Hematopoietic multipotent progenitor cell treated with erythropoietin and hydrocortisone succinate and interleukin-3 and kit ligand, for 6 days (in vitro differentiated cells): ENCODE results near the gene RBMY1B.
"Not testable (repeated sequence)": the region's sequence is repeated elsewhere in the genome, so short reads cannot be mapped to it uniquely, and the experiment has no call there.

ENCODE experiments used
- DNase-seq: peaks from one replicate; pipeline ENCODE4 v3.0.0-alpha.2; 2015

The RBMY1B gene

GRCh38 chrY:21511038-21511437 is at the start of gene RBMY1B:
Gene RBMY1B (plus strand): TSS chrY:21511338. CDS start chrY:21513351, 2,013 bp downstream.
- DNase-seq = not testable (repeated sequence)

GRCh38 chrY:21462915-21463314 is 48.2 kb upstream of the RBMY1B start:
- not testable (repeated sequence) for DNase-seq

- DNase-seq = no peak
These were observed 28.2 kb upstream of the RBMY1B start for GRCh38 chrY:21482967-21483366.

- not testable (repeated sequence) for DNase-seq
These were observed 23.4 kb downstream of the RBMY1B start, which contains the start of gene RBMY1A1 for GRCh38 chrY:21534579-21534978. Gene RBMY1A1 (plus strand): TSS chrY:21534879. CDS start chrY:21536892, 2,013 bp downstream.

- DNase-seq = not testable (repeated sequence)
These were observed 48.3 kb downstream of the RBMY1B start for GRCh38 chrY:21559316-21559984.
